Activated T-cell treated with anti-CD3 and anti-CD28 coated beads for 1 hour (primary cell): ENCODE data around the gene HS3ST3A1.

Experiments
- DNase-seq: peaks from one replicate; pipeline ENCODE4 v3.0.0-alpha.2; 2020; ENCODE audit warnings: low read depth

HS3ST3A1 gene

DNA sequence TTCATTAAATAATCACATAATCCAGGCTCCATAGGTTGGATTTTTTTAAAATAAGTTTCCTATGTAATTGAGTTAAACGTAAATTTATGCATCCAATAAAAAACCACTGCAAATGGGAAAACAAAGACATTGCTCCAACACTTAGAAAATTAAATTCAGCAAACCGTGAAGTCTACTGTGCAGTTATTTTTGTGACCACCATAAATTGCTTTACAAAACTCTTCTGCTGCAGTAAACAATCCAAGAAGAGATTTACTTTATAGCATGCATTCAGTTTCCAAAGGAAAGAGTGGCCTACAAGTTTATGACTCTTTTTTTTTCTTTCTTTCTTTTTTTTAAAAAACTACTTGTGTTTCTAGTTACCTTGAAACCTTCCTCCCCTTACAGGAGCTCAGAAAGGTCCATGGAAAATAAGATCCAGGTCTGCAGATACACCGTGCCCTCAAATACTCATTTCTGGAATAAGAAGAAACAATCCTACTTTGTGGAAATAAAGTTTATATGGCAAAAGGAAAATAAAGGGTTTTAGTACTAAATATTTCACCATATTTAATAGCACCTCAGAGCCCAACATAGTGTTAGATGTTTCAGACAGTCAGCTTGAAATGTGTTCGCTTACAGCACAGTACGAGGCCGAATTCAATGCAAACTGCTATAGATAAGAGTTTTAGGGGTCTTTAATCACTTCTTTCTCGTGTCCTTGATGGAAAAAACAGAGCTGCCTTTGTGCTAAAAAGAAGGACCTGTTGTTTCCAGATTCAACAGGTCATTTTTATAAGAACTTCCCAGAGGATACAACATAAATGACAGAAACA is 3.2 kb downstream of the HS3ST3A1 start:
- DNase-seq: no peak

DNA sequence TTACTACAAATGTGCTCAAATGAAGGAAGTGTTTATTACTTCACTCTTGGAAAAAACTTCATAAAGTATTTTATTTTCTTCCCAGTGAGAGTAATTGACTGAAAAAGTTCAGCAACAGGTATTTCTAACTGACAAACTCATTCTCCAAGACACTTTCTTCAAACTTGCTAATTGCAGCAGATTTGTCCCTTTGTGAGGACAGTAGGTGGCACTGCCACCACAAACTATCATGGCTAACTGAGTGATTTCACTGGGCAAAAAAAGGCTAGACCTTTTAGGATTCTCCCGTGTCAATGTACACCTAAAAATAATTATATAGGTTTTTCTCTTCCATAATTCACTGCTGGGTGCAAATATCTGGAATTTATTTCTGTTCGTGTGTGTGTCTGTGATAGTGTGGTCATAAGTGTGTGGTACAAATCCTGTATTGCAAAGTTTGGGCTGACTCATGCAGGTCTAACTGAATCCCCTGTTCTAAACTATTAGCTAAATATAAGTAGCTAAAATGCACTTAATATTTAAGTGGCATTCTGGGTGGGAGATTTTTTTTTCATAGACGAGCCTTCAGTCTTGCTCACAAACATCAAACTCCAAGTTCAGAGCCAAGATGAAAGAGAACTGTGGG is 3.9 kb downstream of the HS3ST3A1 start:
- no peak for DNase-seq

DNA sequence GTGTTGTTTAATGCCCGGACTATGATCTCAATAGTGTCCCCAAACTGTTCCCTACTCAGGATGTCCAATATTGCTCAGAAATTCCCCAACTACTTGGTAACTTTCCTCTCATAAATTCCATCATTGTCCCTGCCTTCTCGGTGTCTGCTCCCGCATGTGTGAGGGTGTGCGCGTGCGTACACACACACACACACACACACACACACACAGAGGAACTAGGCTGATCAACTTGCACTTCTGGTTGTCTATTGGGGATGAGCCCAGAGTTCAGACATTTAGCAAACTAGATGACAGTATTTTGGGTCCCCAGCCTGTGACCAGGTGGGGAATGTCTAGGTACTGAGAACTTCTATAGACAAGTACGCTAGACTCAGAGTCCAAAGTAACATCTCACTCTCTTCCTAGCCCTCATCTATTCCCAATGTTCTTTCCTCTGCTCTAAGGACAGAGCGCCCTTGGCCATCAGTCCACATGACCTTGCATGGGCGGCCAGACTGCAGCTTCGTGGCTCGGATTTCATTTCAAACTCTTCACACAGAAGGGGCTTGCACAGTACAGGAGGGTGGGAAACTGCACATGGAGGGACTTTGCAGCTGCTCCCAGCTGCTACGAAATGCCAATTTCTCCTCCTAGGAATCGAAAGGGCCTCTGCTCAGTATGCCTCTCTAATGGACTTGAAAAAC is 5.3 kb downstream of the HS3ST3A1 start:
- DNase-seq: no peak

DNA sequence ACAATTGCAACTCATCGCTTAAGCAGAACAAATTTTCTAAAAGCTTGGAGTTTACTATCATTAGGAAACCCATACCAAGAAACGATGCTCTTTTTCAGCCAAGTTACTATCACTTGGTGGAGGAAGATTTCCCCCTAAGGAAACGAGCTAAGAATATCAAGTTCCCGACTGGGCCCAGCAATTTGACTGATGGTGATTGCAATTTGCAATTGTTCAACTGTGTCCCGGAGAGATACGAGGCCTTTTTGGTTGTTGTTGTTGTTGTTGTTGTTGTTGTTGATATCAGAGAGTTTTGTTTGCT is 6.2 kb downstream of the HS3ST3A1 start:
- no peak for DNase-seq

DNA sequence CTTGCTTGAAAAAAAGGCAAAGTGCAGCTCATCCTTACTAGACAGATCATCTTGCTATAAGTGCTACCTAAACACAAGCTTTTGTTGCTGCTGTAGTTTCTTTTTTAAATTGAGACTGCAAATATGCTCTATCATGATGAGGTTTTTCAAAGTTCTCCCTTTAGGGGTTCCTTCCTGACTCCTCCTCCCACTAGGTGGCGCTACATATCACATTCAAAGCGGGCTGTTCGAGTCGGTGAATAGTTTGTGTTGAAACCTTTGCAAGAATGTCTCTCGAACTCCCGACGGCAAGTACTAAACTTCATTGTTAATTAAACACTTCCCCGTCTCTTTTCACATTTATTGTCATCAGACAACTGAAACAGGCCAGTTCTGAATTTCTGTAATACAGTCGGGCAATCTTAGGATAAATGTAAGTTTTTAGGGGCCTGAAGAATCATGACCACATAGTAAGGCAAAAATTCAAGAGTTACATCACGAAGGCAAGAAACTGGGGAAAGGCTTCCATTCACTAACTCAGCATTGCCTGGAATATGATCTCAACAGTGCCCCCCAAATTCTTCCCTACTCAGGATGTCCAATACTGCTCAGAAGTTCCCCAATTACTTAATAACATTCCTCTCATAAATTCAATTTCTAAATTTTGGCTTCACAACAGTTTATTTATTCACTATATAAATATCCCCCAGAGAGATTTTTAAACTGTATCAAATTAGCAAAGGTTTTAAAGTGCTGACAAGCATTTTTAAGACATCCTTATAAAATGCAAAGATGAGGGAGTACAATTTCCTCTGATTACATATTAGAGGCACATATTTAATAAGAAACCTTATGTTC is 6.7 kb downstream of the HS3ST3A1 start:
- peak; percentile 87 for DNase-seq

DNA sequence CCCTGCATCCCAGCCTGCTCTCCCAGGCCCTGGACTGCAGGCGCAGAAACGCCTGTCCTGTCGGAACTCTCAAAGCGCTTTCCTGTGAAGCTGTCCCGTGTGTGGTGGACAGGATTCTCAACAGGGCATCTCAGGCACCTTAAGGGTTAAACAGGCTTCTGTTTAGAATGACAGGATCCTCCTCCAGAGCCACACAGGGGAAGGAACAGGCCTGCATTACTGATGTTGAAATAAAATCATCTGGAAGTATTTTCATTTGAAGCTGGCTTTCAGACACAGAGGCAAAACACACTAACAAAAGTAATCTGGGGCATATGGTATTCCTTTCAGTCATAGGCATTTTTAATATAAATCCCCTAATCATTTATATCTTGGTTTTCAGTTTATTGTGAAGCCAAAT is 7.4 kb downstream of the HS3ST3A1 start:
- no peak for DNase-seq

DNA sequence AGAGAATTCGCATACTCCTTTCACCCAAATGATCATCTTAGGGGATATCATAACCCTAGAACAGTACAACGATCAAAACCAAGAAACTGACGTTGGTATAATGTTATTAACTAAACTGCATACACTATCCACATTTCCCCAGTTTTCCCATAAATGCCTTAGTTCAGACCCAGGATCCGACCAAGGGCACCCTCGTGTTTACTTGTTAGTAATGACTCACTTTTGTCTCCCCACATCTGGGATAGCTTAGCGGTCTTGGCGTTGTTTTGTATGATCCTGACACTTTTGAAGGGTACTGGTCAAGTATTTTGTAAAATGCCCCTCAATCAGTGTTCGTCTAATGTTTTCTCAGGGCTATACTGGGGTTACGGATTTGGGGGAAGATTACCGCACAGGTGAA is 8.0 kb downstream of the HS3ST3A1 start:
- no peak for DNase-seq

DNA sequence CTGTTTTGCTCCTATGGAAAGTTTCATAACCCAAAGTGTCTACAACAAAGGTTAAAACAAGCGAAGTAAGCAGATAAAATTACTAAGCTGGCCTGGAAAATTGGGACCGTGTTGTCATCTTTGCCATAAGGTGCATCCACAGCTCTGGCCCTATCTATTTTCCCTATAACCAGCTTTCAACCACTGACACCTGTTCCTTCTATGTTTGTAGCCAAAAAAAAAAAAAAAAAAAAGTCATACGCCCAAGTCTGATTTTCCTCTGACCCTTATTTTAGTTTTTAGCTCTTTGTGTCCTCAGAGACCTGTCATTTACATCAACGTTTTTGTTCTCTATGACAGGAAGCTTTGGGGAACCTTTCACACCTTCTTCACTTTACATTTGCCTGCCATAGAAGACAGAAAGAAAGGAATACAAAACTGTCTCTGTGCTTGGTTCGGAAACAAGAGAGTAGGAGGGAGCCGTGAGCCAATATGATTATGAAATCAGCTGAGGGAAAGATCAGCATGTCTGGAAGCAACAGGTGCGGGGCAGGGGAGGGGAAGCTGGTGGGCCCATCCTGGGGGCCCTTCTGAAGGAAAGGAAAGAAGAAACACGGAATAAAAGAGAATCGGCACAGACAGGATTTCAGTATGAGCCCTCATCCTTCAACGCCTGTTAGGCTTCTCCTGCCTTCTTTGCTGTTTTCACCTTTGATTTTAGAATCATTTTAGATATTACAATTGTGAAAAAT is 8.5 kb downstream of the HS3ST3A1 start:
- no peak for DNase-seq

DNA sequence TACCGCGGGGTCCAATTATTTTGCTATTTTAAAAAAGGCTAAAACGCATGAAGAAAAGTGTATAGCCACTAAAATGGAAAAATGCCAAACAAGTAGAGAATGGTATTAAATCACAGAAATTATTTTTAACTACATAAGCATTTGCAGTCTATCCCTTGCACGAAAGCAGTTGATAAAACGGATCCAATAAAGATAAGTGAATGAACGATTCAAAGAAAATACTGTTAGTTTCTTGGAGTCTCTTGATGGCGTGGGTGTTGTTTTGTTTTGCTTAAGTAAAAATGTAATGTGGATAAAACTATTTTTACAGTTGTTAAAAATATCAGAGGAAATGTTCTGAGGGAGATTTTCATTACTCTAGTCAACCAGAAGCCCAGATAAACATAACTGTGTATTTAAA is 9.3 kb downstream of the HS3ST3A1 start:
- no peak for DNase-seq

DNA sequence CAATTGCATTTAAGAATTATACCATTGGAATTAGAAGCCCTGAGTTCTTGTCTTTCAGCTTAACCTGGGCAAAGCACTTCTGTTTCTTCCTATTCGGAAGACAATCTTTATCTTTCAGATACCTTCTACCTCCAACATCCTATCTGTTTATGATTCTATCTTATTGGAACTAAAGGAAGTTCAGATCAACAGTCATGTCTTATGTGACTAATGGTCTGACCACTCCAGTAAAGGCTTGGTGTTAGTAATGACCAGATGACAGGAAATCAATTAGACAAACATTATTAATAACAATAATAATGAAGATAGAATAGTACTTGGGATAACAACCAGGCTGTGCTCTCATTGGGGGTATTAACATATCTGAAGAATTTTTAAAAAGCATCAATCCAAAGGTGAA is 11.3 kb downstream of the HS3ST3A1 start:
- no peak for DNase-seq

DNA sequence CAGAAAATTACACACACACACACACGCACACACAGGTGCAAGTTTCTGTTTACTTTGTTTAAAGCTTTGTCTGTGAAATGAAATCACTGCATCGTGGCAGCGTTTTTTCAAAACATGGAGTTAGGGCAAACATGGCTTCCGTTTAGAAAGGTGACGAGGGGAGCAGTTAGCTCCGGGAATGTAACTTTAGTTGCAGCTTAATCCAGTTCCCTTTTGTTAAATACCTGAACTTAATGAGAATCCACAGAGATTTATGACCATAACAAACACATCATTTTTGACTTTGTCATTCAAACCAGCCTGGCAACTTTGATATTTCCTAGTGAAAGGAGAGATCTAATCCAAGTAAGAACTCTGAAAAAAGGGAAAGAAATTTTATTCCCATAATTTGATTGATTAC is 12.1 kb downstream of the HS3ST3A1 start:
- no peak for DNase-seq

DNA sequence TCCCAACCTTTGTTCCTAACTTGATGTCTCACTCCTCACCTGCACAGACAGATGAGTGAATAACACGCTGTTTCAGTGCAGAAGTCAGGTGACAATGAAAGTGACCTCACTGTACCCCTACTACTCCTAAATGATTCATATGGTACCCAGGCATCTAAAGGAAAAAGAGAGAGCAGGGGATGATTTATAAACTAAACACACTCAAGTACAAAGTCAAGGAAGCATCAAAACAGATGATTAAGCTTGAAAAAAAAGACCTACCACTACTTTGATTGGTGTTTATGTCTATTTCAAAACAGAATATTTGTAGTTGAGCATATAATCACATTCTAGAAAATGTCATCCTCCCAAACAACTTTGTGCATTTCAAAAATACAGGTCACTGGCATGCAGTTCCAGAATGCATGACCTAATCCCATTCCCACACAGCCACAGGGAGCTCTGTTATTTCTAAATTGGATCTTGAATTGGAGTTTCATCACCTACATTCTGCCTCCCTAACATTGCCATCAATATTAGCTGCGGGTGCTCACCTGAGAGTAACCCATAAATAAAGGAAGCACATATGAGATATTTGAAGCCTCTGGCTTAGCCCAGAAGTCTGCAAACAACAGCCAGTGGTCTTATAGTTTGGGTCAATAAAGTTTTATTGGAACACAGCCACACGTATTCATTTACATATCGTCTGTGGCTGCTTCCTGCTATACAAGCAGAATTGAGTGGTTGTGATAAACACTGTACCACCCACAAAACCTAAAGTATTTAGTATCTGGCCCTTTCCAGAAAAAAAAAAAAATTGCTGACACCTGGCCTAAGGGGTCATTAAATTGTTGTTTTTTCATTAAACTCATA is 14.0 kb downstream of the HS3ST3A1 start:
- DNase-seq: no peak

DNA sequence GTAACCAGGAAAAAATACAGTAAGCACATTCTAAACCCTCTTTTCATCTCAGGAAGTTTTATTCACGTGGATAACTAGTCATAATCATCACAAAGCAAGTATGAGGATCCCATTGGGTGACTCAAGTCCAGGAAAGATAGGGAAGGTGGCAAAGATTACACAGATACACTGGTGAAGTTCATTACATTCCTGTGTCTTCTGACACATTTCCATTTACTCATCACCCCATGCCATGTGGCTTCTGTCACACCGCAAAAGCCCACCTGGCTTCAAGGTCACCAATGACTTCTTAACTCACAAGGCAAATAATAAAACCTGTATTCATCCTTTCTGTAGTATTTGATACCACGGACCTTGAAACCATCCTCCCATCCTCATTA is 17.0 kb downstream of the HS3ST3A1 start:
- DNase-seq: no peak

DNA sequence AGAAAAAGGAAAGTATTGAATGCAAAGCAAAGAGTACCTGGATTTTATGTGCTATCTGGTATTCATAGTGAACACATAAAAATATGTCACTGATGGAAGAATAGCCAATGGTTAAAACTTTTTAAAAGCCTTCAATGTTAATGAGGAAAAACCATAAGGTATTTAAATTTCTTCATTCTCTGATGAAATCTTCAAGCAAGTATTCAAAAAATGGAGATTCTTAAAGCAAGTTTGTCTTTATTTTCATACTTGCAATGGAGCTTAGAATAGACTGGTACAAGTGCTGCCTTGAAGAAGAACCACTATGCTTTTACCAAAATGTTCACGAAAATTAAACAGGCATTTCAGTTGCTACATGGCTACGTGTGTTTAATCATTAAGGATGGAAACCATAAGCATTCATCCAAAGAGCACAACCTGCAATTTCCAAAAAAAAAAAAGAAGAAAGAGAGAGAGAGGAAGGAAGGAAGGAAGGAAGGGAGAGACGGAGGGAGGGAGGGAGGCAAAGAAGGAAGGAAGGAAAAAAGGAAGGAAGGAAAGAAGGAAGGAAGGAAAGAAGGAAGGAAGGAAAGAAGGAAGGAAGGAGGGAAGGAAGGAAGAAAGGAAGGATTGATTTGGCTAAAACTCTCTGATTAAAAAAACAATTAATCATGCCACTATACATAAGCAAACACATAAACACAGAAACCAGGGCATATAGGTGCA is 17.6 kb downstream of the HS3ST3A1 start:
- no peak for DNase-seq

DNA sequence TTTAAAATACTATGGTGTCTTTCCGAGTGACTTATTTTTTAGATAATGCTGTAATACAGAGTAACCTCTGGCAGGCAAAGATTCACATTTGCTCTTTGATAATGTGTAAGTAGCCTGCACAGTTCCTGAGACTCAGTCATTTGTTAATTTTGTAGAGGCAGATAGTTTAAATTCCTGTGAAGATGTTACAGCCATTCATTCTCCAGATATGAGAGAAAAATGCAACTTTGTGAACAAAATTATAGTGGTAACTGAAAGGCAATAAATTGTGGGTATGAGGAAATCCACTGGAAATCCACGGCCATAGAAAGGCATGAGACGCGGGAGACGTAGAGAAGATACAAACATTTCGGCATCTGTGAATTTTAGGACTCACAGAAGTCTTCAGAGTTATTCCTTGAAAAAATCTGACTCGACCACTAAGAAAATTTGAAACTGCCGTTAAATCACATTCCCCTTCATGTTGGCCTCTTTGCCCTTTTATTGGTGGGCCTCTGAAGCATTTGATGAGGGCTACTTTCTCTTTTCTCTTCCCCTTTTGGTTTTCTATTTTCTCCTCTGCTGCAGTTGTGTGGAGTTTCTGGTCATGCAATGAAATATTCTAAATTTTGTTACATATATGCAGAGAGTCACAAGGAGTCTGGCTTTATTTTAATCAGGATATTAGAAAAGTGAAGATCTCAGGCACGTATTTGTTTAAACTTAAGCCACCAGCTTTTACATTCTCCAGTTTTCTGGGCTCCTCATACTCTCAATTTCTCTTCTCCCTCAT is 18.8 kb downstream of the HS3ST3A1 start:
- DNase-seq: no peak

DNA sequence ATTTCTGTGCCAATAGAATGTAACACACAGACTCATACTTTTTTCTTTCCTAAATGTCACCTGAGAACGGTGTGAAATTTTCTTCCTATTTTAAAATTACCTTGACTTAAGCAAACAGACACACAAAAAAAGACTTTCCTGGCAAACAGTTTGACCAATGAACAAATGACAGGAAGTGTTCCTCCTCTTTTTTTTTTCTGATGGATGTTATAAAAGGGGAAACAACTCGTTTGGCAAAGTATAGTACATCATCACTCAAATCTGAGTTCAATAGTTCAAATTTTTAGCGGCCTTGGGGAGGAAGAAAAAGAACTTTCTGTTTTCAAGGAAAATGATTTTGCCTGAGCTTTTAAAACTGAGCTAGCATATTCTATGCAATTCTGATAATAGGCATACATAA is 19.8 kb downstream of the HS3ST3A1 start:
- no peak for DNase-seq

DNA sequence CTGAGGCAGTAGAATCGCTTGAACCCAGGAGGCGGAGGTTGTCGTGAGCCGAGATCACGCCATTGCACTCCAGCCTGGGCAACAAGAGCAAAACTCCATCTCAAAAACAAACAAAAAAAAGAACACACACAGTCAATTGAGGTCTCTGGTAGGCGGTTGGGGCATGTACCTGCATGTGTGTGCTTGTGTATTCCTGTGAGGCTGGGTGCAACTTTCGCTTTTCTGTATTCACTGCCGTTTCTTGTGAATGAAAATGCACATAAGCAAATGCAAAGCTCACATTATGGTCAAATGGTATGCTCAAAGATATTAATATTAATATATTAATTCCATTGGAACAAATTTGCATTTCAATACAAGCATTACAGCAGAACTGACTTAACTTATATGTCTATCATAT is 20.9 kb downstream of the HS3ST3A1 start:
- DNase-seq: no peak

DNA sequence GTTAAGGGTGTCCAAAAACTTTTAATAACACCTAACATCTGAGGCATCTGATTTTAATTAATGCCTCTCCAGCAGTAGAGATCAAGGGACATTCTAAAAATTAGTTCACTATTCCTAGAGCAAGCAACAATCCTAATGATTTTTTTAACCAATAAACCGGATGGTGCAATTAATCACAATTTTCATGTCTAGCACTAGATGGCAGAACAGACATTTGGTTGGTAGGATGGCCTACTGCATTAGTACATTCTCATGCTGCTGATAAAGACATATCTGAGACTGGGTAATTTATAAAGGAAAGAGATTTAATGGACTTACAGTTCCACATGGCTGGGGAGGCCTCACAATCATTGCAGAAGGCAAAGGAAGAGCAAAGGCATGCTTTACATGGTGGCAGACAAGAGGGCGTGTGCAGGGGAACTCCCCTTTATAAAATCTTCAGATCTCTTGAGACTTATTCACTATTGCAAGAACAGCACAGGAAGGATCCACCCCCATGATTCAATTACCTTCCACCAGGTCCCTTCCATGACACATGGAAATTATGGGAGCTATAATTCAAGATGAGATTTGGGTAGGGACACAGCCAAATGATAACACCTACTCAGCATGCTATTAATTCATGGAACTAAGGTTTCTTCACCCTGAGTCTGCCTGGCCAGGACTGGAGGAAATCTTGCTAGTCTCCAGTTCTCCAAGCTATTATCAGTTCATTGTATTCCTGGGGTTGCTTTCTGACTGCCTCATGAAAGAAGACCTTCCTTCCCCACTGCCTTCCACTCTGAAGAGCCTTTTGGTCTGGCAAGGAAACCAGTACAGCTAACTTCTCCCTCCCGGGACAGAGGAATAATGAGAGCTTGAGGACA is 24.8 kb downstream of the HS3ST3A1 start:
- no peak for DNase-seq
